Suprapubic skin (tissue), 3 donors: Measurements from ENCODE around the gene OR4D9.

Source experiments
- POLR2A ChIP-seq, 2 donors: fragments of 450-650 bp; IDR thresholded peaks; one replicate each; pipeline ENCODE4 v1.6.1; 2017; ENCODE audit warnings: antibody characterized with exemption in 2 of 2, mild to moderate bottlenecking in 2 of 2, moderate library complexity in 2 of 2
- TF ChIP-seq, protein P1 (sequence below), 2 donors: fragments of 200-600 bp in 1 of 2; fragments of 450-650 bp in 1 of 2; sonication (generic) in 1 of 2; IDR thresholded peaks; one replicate each; pipeline ENCODE4 v1.5.1; 2016 to 2019; ENCODE audit warnings: antibody characterized with exemption in 2 of 2, mild to moderate bottlenecking in 1 of 2, moderate library complexity in 1 of 2

GRCh38 chr11:59501931-59502330, 9.4 kb upstream of the OR4D9 start:
- TF ChIP-seq POLR2A (IDR thresholded peaks at IDR 0.05), result no peak
- TF ChIP-seq, protein P1, sequence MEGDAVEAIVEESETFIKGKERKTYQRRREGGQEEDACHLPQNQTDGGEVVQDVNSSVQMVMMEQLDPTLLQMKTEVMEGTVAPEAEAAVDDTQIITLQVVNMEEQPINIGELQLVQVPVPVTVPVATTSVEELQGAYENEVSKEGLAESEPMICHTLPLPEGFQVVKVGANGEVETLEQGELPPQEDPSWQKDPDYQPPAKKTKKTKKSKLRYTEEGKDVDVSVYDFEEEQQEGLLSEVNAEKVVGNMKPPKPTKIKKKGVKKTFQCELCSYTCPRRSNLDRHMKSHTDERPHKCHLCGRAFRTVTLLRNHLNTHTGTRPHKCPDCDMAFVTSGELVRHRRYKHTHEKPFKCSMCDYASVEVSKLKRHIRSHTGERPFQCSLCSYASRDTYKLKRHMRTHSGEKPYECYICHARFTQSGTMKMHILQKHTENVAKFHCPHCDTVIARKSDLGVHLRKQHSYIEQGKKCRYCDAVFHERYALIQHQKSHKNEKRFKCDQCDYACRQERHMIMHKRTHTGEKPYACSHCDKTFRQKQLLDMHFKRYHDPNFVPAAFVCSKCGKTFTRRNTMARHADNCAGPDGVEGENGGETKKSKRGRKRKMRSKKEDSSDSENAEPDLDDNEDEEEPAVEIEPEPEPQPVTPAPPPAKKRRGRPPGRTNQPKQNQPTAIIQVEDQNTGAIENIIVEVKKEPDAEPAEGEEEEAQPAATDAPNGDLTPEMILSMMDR (IDR thresholded peaks at IDR 0.05), result no peak
